Osteoblast (primary cell): Measurements from ENCODE around the gene DGKB. TPM values are rescaled to one million over a fixed set of nuclear protein-coding genes. Genes with fewer than 3 reads are reported as not detected.

Experiments used
- DNase-seq: peaks from one replicate; pipeline ENCODE4 v3.0.0; 2011; ENCODE audit warnings: low spot score, mixed read lengths; ENCODE audit not compliant: insufficient read length; ENCODE audit errors: missing footprints
- H2AFZ ChIP-seq: 2 replicates; pipeline ENCODE4 v1.6.0; 2011; ENCODE audit warnings: mild to moderate bottlenecking, low read length
- H3K27ac ChIP-seq: 2 replicates; pipeline ENCODE4 v1.5.1; 2011; ENCODE audit warnings: mild to moderate bottlenecking, low read depth, low read length, moderate library complexity
- H3K27me3 ChIP-seq: 2 replicates; pipeline ENCODE4 v1.6.0; 2012; ENCODE audit warnings: mild to moderate bottlenecking, control low read depth, inconsistent platforms, low read length, moderate library complexity; ENCODE audit not compliant: insufficient read depth
- H3K36me3 ChIP-seq: 2 replicates; pipeline ENCODE4 v1.5.1; 2011; ENCODE audit warnings: mild to moderate bottlenecking, low read length, control low read depth, moderate library complexity; ENCODE audit not compliant: insufficient read depth
- H3K4me1 ChIP-seq: 2 replicates; pipeline ENCODE4 v1.5.1; 2011; ENCODE audit warnings: mild to moderate bottlenecking, low read length, control low read depth, moderate library complexity; ENCODE audit not compliant: insufficient read depth
- H3K4me2 ChIP-seq: 2 replicates; pipeline ENCODE4 v1.6.0; 2011; ENCODE audit warnings: mild to moderate bottlenecking, low read length; ENCODE audit not compliant: insufficient read depth
- H3K4me3 ChIP-seq: fragments of 200-600 bp; sonication (generic); 3 replicates; pipeline ENCODE4 v1.5.1; 2012; ENCODE audit warnings: mild to moderate bottlenecking, low read length, inconsistent platforms; ENCODE audit not compliant: insufficient read depth
- H3K79me2 ChIP-seq: 2 replicates; pipeline ENCODE4 v1.6.0; 2012; ENCODE audit warnings: mild to moderate bottlenecking, low read length, control low read depth, inconsistent platforms; ENCODE audit not compliant: insufficient read depth
- H3K9me3 ChIP-seq: 2 replicates; pipeline ENCODE4 v1.5.1; 2011; ENCODE audit warnings: low read depth, low read length, control low read depth
- H4K20me1 ChIP-seq: 2 replicates; pipeline ENCODE4 v1.6.0; 2012; ENCODE audit warnings: mild to moderate bottlenecking, low read length, control low read depth; ENCODE audit not compliant: insufficient read depth
- CTCF ChIP-seq: IDR thresholded peaks from 2 replicates; pipeline ENCODE4 v1.5.1; 2011; ENCODE audit warnings: mild to moderate bottlenecking, low read depth, low read length, moderate library complexity; ENCODE audit errors: extremely low read depth
- total RNA-seq: library from RNA; depleted of rRNA; stranded (reverse); fragments of >200 nt; gene quantifications from 2 replicates; pipeline ENCODE4 v1.2.3, GENCODE V29; 2012

DGKB gene
- total RNA-seq, 1 donor, result 1.1 TPM

- Histone ChIP-seq H3K36me3 (no peaks in the 10 kb centered on the region), H4K20me1 (no peaks in the 10 kb centered on the region), H3K27ac (peak overlapping the region; percentile 84), H3K4me1 (peaks cover 19% of the 10 kb centered on the region), H3K4me3 (no peak overlapping the region), H3K79me2 (no peaks in the 10 kb centered on the region), H3K9me3 (no peaks in the 10 kb centered on the region), H2AFZ (no peak overlapping the region), H3K27me3 (no peaks in the 10 kb centered on the region), H3K4me2 (peak overlapping the region; percentile 14)
- DNase-seq, result no peak
- no peak for TF ChIP-seq CTCF
Measured at GRCh38 chr7:14377646-14378266, 524.8 kb downstream of the DGKB start.

- no peak for TF ChIP-seq CTCF
- Histone ChIP-seq H3K27me3 (no peaks in the 10 kb centered on the region), H3K9me3 (no peaks in the 10 kb centered on the region), H2AFZ (no peak overlapping the region), H3K36me3 (no peaks in the 10 kb centered on the region), H4K20me1 (no peaks in the 10 kb centered on the region), H3K27ac (peak overlapping the region; percentile 84), H3K4me3 (no peak overlapping the region), H3K4me1 (peaks cover 19% of the 10 kb centered on the region), H3K79me2 (no peaks in the 10 kb centered on the region), H3K4me2 (no peak overlapping the region)
- no peak for DNase-seq
Measured at GRCh38 chr7:14376711-14377110, 525.8 kb downstream of the DGKB start.

- no peak for DNase-seq
- H3K4me2 ChIP-seq, result no peak overlapping the region
- no peak overlapping the region for H2AFZ ChIP-seq
- no peak overlapping the region for H3K27ac ChIP-seq
- no peak overlapping the region for H3K4me3 ChIP-seq
- no peaks in the 10 kb centered on the region for H3K27me3 ChIP-seq
- H3K79me2 ChIP-seq, result no peaks in the 10 kb centered on the region
- peaks cover 19% of the 10 kb centered on the region for H3K4me1 ChIP-seq
- TF ChIP-seq CTCF, result no peak
- H3K9me3 ChIP-seq, result no peaks in the 10 kb centered on the region
- no peaks in the 10 kb centered on the region for H4K20me1 ChIP-seq
- H3K36me3 ChIP-seq, result no peaks in the 10 kb centered on the region
Measured at GRCh38 chr7:14375998-14376397, 526.6 kb downstream of the DGKB start.

- Histone ChIP-seq H3K4me2 (no peak overlapping the region), H3K27ac (no peak overlapping the region), H4K20me1 (no peaks in the 10 kb centered on the region), H3K79me2 (no peaks in the 10 kb centered on the region), H3K4me3 (no peak overlapping the region), H3K4me1 (peaks cover 19% of the 10 kb centered on the region), H3K9me3 (no peaks in the 10 kb centered on the region), H3K36me3 (no peaks in the 10 kb centered on the region), H3K27me3 (no peaks in the 10 kb centered on the region), H2AFZ (no peak overlapping the region)
- TF ChIP-seq CTCF, result no peak
- no peak for DNase-seq
Measured at GRCh38 chr7:14374336-14374735, 528.2 kb downstream of the DGKB start.
